DMS79 (cell line): ENCODE results near the gene REC8.

Source experiments
- DNase-seq: peaks from one replicate; lab custom pipeline; 2025; lab: John Stamatoyannopoulos, UW

The REC8 gene

GRCh38 chr14:24171422-24172260 is at the start of gene REC8:
REC8 (plus strand) TSS chr14:24172080; CDS start chr14:24172553, 473 bp downstream.
- DNase-seq, result peak; percentile 100

DNA sequence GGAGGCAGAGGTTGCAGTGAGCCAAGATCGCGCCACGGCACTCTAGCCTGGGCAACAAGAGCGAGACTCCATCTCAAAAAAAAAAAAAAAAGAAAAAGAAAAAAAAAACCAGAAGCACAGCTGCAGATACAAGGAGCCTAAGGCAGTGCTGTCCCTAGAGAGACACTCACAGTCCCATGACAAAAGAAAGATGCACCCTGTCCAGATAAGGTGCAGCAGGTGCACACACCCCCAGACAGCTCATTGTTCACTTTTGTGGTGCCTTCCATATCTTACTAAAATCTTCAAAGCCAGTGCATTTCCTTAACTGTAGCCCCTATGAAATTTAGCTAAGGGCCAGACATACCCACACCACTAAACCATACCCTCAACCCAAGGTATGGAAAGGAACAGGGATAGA is 49.5 kb upstream of the REC8 start:
- DNase-seq, result no peak

DNA sequence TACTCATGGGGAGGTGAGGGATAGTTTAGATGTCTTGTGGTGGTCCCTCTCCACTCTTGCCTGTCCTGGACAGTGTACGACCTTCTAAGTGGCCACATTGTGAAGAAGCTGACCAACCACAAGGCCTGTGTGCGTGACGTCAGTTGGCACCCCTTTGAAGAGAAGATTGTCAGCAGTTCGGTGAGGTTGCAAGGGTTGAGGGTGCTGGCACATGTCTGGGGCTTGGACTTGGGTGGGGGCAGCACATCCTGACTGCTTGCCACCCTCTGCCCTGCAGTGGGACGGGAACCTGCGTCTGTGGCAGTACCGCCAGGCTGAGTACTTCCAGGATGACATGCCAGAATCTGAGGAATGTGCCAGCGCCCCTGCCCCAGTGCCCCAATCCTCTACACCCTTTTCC is 49.0 kb upstream of the REC8 start:
- DNase-seq, result no peak

GRCh38 chr14:24123424-24124417 is 48.2 kb upstream of the REC8 start:
- no peak for DNase-seq

DNA sequence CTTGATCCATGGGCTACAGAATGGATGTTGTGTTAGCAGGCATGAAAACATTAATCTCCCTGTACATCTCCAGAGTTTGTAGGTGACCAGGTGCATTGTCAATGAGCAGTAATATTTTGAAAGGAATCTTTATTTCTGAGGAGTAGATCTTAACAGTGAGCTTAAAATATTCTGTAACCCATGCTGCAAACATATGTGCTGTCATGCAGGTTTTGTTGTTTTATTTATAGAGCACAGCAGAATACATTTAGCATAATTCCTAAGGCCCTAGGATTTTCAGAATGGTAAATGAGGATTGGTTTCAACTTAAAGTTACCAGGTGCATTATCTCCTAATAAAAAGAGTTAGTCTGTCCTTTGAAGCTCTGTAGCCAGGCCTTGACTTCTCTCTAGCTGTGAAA is 44.9 kb upstream of the REC8 start:
- DNase-seq, result no peak

DNA sequence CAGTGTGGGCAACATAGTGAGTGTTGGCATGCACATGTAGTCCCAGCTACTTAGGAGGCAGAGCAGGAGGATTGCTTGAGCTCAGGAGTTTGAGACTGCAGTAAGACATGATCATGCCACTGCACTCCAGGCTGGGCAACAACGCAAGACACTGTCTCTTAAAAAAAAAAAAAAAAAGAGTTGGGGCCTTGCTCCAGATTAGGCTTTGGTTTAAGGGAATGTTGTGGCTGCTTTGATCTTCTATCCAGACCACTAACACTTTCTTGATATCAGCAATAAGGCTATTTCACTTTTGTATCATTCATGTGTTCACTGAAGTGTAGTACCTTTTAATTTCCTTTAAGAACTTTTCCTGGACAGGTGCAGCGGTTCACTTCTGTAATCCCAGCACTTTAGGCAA is 44.2 kb upstream of the REC8 start:
- no peak for DNase-seq

GRCh38 chr14:24129410-24129998 is 42.4 kb upstream of the REC8 start:
- DNase-seq, result no peak

- no peak for DNase-seq
Measured at GRCh38 chr14:24130380-24130716, 41.5 kb upstream of the REC8 start, which contains the start of gene FITM1. FITM1 (plus strand) TSS chr14:24130659; CDS start chr14:24131564, 905 bp downstream.

GRCh38 chr14:24130717-24131548 is 40.9 kb upstream of the REC8 start:
- DNase-seq, result no peak

- no peak for DNase-seq
Measured at GRCh38 chr14:24131549-24131966, 40.3 kb upstream of the REC8 start.

GRCh38 chr14:24132061-24132685 is 39.7 kb upstream of the REC8 start:
- peak; percentile 17 for DNase-seq

DNA sequence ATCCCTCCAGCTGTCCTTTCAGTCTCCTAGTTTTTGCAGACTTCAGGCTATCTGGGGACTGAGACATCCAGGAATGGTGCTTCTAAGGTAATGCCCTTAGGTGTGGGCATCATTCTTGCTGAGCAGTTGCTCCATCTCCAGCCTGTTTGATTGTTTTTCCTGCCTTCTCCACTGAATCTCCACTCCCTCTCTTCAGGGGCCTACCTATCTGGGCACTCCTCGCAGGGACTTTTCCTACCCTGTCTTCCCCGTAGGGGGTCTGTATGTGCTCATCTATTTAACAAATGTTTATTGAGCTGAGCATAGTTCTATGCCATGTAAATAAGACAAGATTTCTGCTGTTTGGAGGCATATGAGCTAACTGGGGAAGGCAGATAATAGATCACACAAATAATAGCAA is 38.9 kb upstream of the REC8 start:
- no peak for DNase-seq

- DNase-seq, result no peak
Measured at GRCh38 chr14:24133735-24134134, 38.1 kb upstream of the REC8 start.

- no peak for DNase-seq
Measured at GRCh38 chr14:24135584-24135833, 36.4 kb upstream of the REC8 start.

- peak; percentile 84 for DNase-seq
Measured at GRCh38 chr14:24135834-24136683, 35.8 kb upstream of the REC8 start, which contains the start of gene PSME1. PSME1 (plus strand) TSS chr14:24136194; CDS start chr14:24136263, 69 bp downstream.

DNA sequence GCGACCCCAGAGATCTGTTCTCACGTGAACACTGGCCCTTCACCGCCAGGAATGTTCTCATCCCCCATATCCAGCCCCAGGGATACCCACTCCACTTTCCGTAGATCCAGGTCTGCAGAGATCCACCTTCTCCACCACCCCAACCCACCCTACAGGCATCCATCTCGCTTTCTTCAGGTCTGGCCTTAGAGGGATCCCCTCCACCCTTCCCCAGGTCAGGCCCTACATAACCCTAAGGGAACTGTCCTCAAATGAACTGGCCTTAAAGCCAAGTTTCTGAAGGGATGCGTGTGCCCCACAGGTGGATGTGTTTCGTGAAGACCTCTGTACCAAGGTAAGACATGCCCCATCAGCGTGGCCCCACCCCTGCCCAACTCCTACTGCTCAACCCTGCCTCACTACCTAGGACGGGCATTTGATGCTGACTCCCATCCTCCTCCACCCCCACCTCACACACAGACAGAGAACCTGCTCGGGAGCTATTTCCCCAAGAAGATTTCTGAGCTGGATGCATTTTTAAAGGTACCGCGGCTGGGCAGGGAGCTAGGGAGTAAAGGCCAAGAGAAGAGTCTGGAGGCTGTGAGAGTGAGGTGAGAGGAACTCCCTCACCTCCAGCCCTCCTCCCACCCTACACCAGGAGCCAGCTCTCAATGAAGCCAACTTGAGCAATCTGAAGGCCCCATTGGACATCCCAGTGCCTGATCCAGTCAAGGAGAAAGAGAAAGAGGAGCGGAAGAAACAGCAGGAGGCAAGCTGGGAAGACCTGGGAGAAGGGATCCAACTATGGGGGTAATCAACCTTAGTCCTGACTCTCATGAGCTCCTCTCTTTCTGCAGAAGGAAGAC is 35.0 kb upstream of the REC8 start:
- DNase-seq, result no peak

- DNase-seq, result no peak
Measured at GRCh38 chr14:24137529-24138395, 34.1 kb upstream of the REC8 start.
